ENCODE data around the gene FBXL16.
A peak's percentile ranks its signal among the peaks of the same experiment; 100 is the strongest.

The FBXL16 gene

GRCh38 chr16:698911-699671, 6.5 kb downstream of the FBXL16 start:
- Histone ChIP-seq H3K79me2 (ENCODE audit: insufficient read depth, low read depth) (no peaks in the 10 kb centered on the region), H3K27me3 (ENCODE audit: insufficient read depth, low read depth) (peaks cover 82% of the 10 kb centered on the region), H3K9ac (no peak overlapping the region), H3K4me1 (ENCODE audit: low read depth, poor library complexity, severe bottlenecking) (peaks cover 5% of the 10 kb centered on the region), H3K36me3 (ENCODE audit: insufficient read depth) (no peaks in the 10 kb centered on the region), H4K20me1 (ENCODE audit: insufficient read depth) (no peaks in the 10 kb centered on the region), H3K4me3 (IDR thresholded peaks at IDR 0.05; ENCODE audit: insufficient read depth, low read depth, low read length) (no peak overlapping the region), H3K27ac (no peak overlapping the region), H2AFZ (ENCODE audit: low read depth) (no peak overlapping the region), H3K4me2 (no peak overlapping the region)
- no peak for TF ChIP-seq CTCF (conservative IDR thresholded peaks at IDR 0.05; ENCODE audit: low read depth, low read length)

DNA sequence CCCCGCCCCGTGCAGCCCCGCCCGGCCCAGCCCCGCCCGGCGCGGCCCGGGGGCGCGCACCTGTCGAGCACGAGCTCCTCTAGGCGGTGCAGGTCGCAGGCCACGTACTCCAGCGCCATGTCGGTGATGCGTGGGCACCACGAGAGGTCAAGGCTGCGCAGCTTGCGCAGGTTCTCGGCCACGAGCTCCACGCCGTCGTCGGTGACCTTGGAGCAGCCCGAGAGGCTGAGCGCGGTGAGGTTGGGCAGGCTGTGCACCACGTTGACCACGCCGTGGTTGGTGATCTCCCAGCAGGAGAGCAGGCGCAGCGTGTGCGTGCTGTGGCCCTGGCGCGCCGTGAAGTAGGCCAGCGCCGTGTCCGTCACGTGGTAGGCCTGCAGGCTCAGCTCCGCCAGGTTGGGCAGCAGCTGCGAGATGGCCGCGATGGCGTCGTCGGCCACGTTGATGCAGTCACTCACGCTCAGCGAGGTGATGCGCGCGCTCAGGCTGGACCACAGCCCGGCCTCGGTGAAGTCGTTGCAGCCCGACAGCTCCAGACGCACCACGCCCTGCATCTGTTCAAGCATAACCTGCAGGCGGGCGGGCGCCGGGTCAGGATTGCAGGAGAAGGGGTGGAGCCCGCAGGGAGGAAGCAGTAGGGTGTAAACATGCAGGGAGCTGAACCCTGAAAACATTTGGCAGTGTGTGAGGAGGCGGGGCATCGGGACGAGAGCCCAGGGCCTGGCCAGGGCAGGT, 10.1 kb downstream of the FBXL16 start:
- Histone ChIP-seq H3K9ac (peak overlapping the region; percentile 37; the same call in 1 of the 2 replicates), H3K4me3 (IDR thresholded peaks at IDR 0.05; ENCODE audit: insufficient read depth, low read depth, low read length) (no peak overlapping the region), H3K79me2 (ENCODE audit: insufficient read depth, low read depth) (no peaks in the 10 kb centered on the region), H3K27ac (peak overlapping the region; percentile 28; the same call in 1 of the 2 replicates), H3K4me2 (peak overlapping the region; percentile 95), H3K4me1 (ENCODE audit: low read depth, poor library complexity, severe bottlenecking) (peaks cover 5% of the 10 kb centered on the region), H2AFZ (ENCODE audit: low read depth) (peak overlapping the region; percentile 82; the same call in 1 of the 2 replicates), H4K20me1 (ENCODE audit: insufficient read depth) (no peaks in the 10 kb centered on the region), H3K36me3 (ENCODE audit: insufficient read depth) (no peaks in the 10 kb centered on the region), H3K27me3 (ENCODE audit: insufficient read depth, low read depth) (peaks cover 76% of the 10 kb centered on the region)
- no peak for TF ChIP-seq CTCF (conservative IDR thresholded peaks at IDR 0.05; ENCODE audit: low read depth, low read length)

DNA sequence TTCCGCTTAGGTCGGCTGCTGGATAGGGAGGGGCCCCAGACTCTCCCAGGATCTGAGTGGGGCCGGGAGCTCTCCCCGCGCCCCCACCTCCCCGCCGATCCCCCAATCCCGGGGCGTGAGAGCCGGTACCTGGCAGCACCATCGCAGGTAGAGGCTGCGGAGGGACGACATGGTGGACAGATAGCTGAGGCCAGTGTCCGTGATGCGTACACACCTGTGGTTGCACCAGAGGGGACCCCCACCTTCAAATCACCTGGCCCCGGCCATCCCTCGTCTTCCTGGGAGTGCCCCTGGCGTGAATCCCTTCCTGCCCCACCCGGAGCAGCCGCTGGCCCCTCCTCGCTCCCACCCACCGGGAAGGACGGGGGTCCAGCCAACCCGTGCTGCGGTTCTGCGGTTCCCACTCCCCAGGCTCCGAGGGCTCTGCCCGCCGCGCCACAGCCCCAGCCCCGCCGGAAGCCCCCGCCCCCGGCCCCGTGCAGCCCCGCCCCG, 10.7 kb downstream of the FBXL16 start:
- no peak for TF ChIP-seq CTCF (conservative IDR thresholded peaks at IDR 0.05; ENCODE audit: low read depth, low read length)
- Histone ChIP-seq H3K4me3 (IDR thresholded peaks at IDR 0.05; ENCODE audit: insufficient read depth, low read depth, low read length) (no peak overlapping the region), H3K9ac (no peak overlapping the region), H3K27ac (no peak overlapping the region), H2AFZ (ENCODE audit: low read depth) (peak overlapping the region; percentile 44; the same call in 1 of the 2 replicates), H4K20me1 (ENCODE audit: insufficient read depth) (no peaks in the 10 kb centered on the region), H3K4me1 (ENCODE audit: low read depth, poor library complexity, severe bottlenecking) (peaks cover 5% of the 10 kb centered on the region), H3K36me3 (ENCODE audit: insufficient read depth) (no peaks in the 10 kb centered on the region), H3K27me3 (ENCODE audit: insufficient read depth, low read depth) (peaks cover 70% of the 10 kb centered on the region), H3K79me2 (ENCODE audit: insufficient read depth, low read depth) (no peaks in the 10 kb centered on the region), H3K4me2 (peak overlapping the region; percentile 67; the same call in 1 of the 2 replicates)

GRCh38 chr16:694187-694862, 11.3 kb downstream of the FBXL16 start:
- Histone ChIP-seq H3K4me3 (IDR thresholded peaks at IDR 0.05; ENCODE audit: insufficient read depth, low read depth, low read length) (no peak overlapping the region), H3K36me3 (ENCODE audit: insufficient read depth) (no peaks in the 10 kb centered on the region), H3K27ac (no peak overlapping the region), H3K4me1 (ENCODE audit: low read depth, poor library complexity, severe bottlenecking) (peaks cover 8% of the 10 kb centered on the region), H3K79me2 (ENCODE audit: insufficient read depth, low read depth) (no peaks in the 10 kb centered on the region), H3K9ac (no peak overlapping the region), H3K27me3 (ENCODE audit: insufficient read depth, low read depth) (peaks cover 64% of the 10 kb centered on the region), H2AFZ (ENCODE audit: low read depth) (no peak overlapping the region; the same call in 1 of the 2 replicates), H3K4me2 (peak overlapping the region; percentile 67; the same call in 1 of the 2 replicates), H4K20me1 (ENCODE audit: insufficient read depth) (no peaks in the 10 kb centered on the region)
- TF ChIP-seq CTCF (conservative IDR thresholded peaks at IDR 0.05; ENCODE audit: low read depth, low read length): no peak
